GM12878 (cell line): ENCODE data around the gene UBR7. TPM values are rescaled to one million over a fixed set of nuclear protein-coding genes. Genes with fewer than 3 reads are reported as not detected.

Experiments used
- BMI1 ChIP-seq: fragments of 450-650 bp; IDR thresholded peaks from 2 replicates; pipeline ENCODE4 v1.6.1; 2016; ENCODE audit warnings: mild to moderate bottlenecking, moderate library complexity, borderline replicate concordance
- DPF2 ChIP-seq: fragments of 450-650 bp; IDR thresholded peaks from 2 replicates; pipeline ENCODE4 v1.6.1; 2017; ENCODE audit warnings: mild to moderate bottlenecking
- ETV6 ChIP-seq, 2 experiments: fragments of 450-650 bp in 1 of 2; IDR thresholded peaks in 1 of 2; conservative IDR thresholded peaks in 1 of 2; 2 replicates each; pipeline ENCODE4 v1.6.1; 2014; ENCODE audit warnings: antibody characterized with exemption in 1 of 2, borderline replicate concordance in 1 of 2, low read depth in 1 of 2, mild to moderate bottlenecking in 1 of 2, moderate library complexity in 1 of 2
- FOS ChIP-seq: IDR thresholded peaks from 3 replicates; pipeline ENCODE4 v1.6.1; 2011; ENCODE audit warnings: borderline replicate concordance; ENCODE audit not compliant: insufficient read length; ENCODE audit errors: extremely low read depth
- IRF4 ChIP-seq: IDR thresholded peaks from 2 replicates; pipeline ENCODE4 v1.6.1; 2011; ENCODE audit warnings: low read depth, low read length
- NR2C2 ChIP-seq: IDR thresholded peaks from 2 replicates; pipeline ENCODE4 v1.6.1; 2011; ENCODE audit warnings: borderline replicate concordance, low read depth; ENCODE audit not compliant: control insufficient read depth, insufficient read length
- PAX8 ChIP-seq: fragments of 450-650 bp; IDR thresholded peaks from 2 replicates; pipeline ENCODE4 v1.6.1; 2017; ENCODE audit warnings: mild to moderate bottlenecking, moderate library complexity
- RAD21 ChIP-seq: IDR thresholded peaks from 2 replicates; pipeline ENCODE4 v1.6.1; 2011; ENCODE audit warnings: mild to moderate bottlenecking, low read depth, low read length, moderate library complexity; ENCODE audit not compliant: insufficient read depth
- RB1 ChIP-seq: fragments of 450-650 bp; formaldehyde crosslinking; IDR thresholded peaks from 2 replicates; pipeline ENCODE4 v1.6.1; 2017; ENCODE audit warnings: mild to moderate bottlenecking, borderline replicate concordance
- SUPT20H ChIP-seq: IDR thresholded peaks from 2 replicates; pipeline ENCODE4 v1.6.1; 2011; ENCODE audit warnings: low read depth, mild to moderate bottlenecking, low read length, moderate library complexity, borderline replicate concordance; ENCODE audit not compliant: control insufficient read depth
- TARDBP ChIP-seq: IDR thresholded peaks from 2 replicates; pipeline ENCODE4 v1.6.1; 2016; ENCODE audit warnings: borderline replicate concordance
- ZBTB40 ChIP-seq: fragments of 450-650 bp; IDR thresholded peaks from 2 replicates; pipeline ENCODE4 v1.6.1; 2016; ENCODE audit warnings: mild to moderate bottlenecking, moderate library complexity, borderline replicate concordance
- ZNF384 ChIP-seq: IDR thresholded peaks from 2 replicates; pipeline ENCODE4 v1.6.1; 2012; ENCODE audit warnings: low read depth, mild to moderate bottlenecking, low read length, improper control_type of control experiment, borderline replicate concordance
- polyA plus RNA-seq, 11 experiments: library from polyadenylated mRNA; depleted of rRNA in 4 of 11; unstranded in 6 of 11; stranded (reverse) in 5 of 11; fragments of >200 nt; fragmentation: Nextera tagmentation in 4 of 11; fragmentation: Illumina TruSeq in 1 of 11; extraction: Ambion mirVana in 4 of 11; extraction: Trizol in 1 of 11; gene quantifications; 1 replicate in 1 of 11; 2 replicates in 10 of 11; pipeline versions ENCODE4 v1.2.1 to v1.2.3, GENCODE V29; 2011 to 2016; ENCODE audit warnings: inconsistent platforms in 2 of 11, missing spikeins in 2 of 11, low read depth in 1 of 11
- total RNA-seq, 4 experiments: library from RNA; depleted of rRNA in 3 of 4; stranded (reverse); fragments of >200 nt in 3 of 4; fragmentation: Illumina TruSeq in 1 of 4; extraction: Trizol in 1 of 4; gene quantifications; 2 replicates each; pipeline versions ENCODE4 v1.2.1 to v1.2.3, GENCODE V29; 2013 to 2021

The UBR7 gene
- total and polyA plus RNA-seq, 10 of the 15 experiments (the other 5 are each of a cell fraction or from before 2014, with no cell fraction given) = 14.3 to 85.6 (median 49.9) TPM

GRCh38 chr14:93228550-93228949 lies 21.5 kb downstream of the UBR7 start (continued):
- TF ChIP-seq IRF4 (no peak), RAD21 (no peak), ETV6 (conservative IDR thresholded peaks at IDR 0.05 in 1 of 2, IDR thresholded peaks at IDR 0.05 in 1 of 2; ENCODE audit: borderline replicate concordance in 1 of 2, low read depth in 1 of 2) (no peak), BMI1 (no peak), ZNF384 (no peak), FOS (no peak), DPF2 (no peak), RB1 (no peak), ZBTB40 (no peak), PAX8 (no peak), NR2C2 (no peak), TARDBP (no peak), SUPT20H (no peak)
